ENCODE measurements around the gene PGAM1. TPM values are rescaled to one million over a fixed set of nuclear protein-coding genes. Genes with fewer than 3 reads are reported as not detected.

Gene PGAM1
- total RNA-seq, 2 experiments from 2014 or later, result 50.7 to 55.5 TPM

- Histone ChIP-seq H3K27ac (ENCODE audit: low read depth in 1 of 2, low read length in 2 of 2) (no peak overlapping the region), H3K9me3 (ENCODE audit: control insufficient read depth in 1 of 2, insufficient read depth in 1 of 2, low read length in 2 of 2) (no peaks in the 10 kb centered on the region), H3K36me3 (ENCODE audit: insufficient read depth, low read length) (peaks cover 81% of the 10 kb centered on the region), H3K27me3 (ENCODE audit: control insufficient read depth in 1 of 2, insufficient read depth in 2 of 2, low read length in 2 of 2) (no peaks in the 10 kb centered on the region), H3K4me3 (ENCODE audit: low read length) (no peak overlapping the region), H3K4me1 (ENCODE audit: insufficient read depth, low read length) (peaks cover under 1% of the 10 kb centered on the region)
- DNase-seq, result no peak
- Mint-ChIP-seq H3K27me3 (no peaks in the 10 kb centered on the region), H3K9me3 (no peaks in the 10 kb centered on the region), H3K4me1 (ENCODE audit: low read depth) (peaks cover 3% of the 10 kb centered on the region), H3K4me3 (no peak overlapping the region), H3K27ac (peak overlapping the region; percentile 24), H3K36me3 (ENCODE audit: low read depth) (peaks cover 85% of the 10 kb centered on the region)
- intact Hi-C loops (cut with DNase I, micrococcal nuclease), result no loop called here
- TF ChIP-seq, protein P1, sequence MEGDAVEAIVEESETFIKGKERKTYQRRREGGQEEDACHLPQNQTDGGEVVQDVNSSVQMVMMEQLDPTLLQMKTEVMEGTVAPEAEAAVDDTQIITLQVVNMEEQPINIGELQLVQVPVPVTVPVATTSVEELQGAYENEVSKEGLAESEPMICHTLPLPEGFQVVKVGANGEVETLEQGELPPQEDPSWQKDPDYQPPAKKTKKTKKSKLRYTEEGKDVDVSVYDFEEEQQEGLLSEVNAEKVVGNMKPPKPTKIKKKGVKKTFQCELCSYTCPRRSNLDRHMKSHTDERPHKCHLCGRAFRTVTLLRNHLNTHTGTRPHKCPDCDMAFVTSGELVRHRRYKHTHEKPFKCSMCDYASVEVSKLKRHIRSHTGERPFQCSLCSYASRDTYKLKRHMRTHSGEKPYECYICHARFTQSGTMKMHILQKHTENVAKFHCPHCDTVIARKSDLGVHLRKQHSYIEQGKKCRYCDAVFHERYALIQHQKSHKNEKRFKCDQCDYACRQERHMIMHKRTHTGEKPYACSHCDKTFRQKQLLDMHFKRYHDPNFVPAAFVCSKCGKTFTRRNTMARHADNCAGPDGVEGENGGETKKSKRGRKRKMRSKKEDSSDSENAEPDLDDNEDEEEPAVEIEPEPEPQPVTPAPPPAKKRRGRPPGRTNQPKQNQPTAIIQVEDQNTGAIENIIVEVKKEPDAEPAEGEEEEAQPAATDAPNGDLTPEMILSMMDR (IDR thresholded peaks at IDR 0.05), result no peak
- ChIA-PET CTCF (interaction anchor here (1.0 kb wide), 1 partner anchor 33 kb away, joined by 3 read pairs; the partner anchor contains the start of gene RRP12), POLR2A (interaction anchor here (1.0 to 1.2 kb wide), 2 partner anchors 11 to 33 kb away, joined by 4 to 6 read pairs; partner anchors contain the start of gene RRP12)
- no peak for ATAC-seq (ENCODE audit: poor library complexity)
Measured at GRCh38 chr10:97434055-97434454, 8.1 kb downstream of the PGAM1 start.

- H3K9me3 ChIP-seq (ENCODE audit: control insufficient read depth in 1 of 2, insufficient read depth in 1 of 2, low read length in 2 of 2), result no peaks in the 10 kb centered on the region
- H3K4me3 Mint-ChIP-seq, result no peak overlapping the region
- ATAC-seq (ENCODE audit: poor library complexity), result no peak
- no peak for DNase-seq
- H3K9me3 Mint-ChIP-seq, result no peaks in the 10 kb centered on the region
- TF ChIP-seq, protein P1 (IDR thresholded peaks at IDR 0.05), result no peak
- H3K27ac ChIP-seq (ENCODE audit: low read depth in 1 of 2, low read length in 2 of 2), result no peak overlapping the region
- H3K27me3 ChIP-seq (ENCODE audit: control insufficient read depth in 1 of 2, insufficient read depth in 2 of 2, low read length in 2 of 2), result no peaks in the 10 kb centered on the region
- peaks cover 3% of the 10 kb centered on the region for H3K4me1 Mint-ChIP-seq (ENCODE audit: low read depth)
- peaks cover 82% of the 10 kb centered on the region for H3K36me3 ChIP-seq (ENCODE audit: insufficient read depth, low read length)
- intact Hi-C loops (cut with DNase I, micrococcal nuclease), result no loop called here
- no peaks in the 10 kb centered on the region for H3K4me1 ChIP-seq (ENCODE audit: insufficient read depth, low read length)
- ChIA-PET CTCF (interaction anchor here (1.0 kb wide), 1 partner anchor 33 kb away, joined by 3 read pairs; the partner anchor contains the start of gene RRP12), POLR2A (no interaction called here)
- H3K27ac Mint-ChIP-seq, result peak overlapping the region; percentile 24
- peaks cover 86% of the 10 kb centered on the region for H3K36me3 Mint-ChIP-seq (ENCODE audit: low read depth)
- no peak overlapping the region for H3K4me3 ChIP-seq (ENCODE audit: low read length)
- no peaks in the 10 kb centered on the region for H3K27me3 Mint-ChIP-seq
Measured at GRCh38 chr10:97434557-97434956, 8.6 kb downstream of the PGAM1 start.

- Histone ChIP-seq H3K9me3 (ENCODE audit: control insufficient read depth in 1 of 2, insufficient read depth in 1 of 2, low read length in 2 of 2) (no peaks in the 10 kb centered on the region), H3K36me3 (ENCODE audit: insufficient read depth, low read length) (peaks cover 81% of the 10 kb centered on the region), H3K4me1 (ENCODE audit: insufficient read depth, low read length) (no peaks in the 10 kb centered on the region), H3K27ac (ENCODE audit: low read depth in 1 of 2, low read length in 2 of 2) (no peak overlapping the region), H3K27me3 (ENCODE audit: control insufficient read depth in 1 of 2, insufficient read depth in 2 of 2, low read length in 2 of 2) (no peaks in the 10 kb centered on the region), H3K4me3 (ENCODE audit: low read length) (no peak overlapping the region)
- Mint-ChIP-seq H3K27ac (no peak overlapping the region), H3K9me3 (no peaks in the 10 kb centered on the region), H3K4me1 (ENCODE audit: low read depth) (peaks cover under 1% of the 10 kb centered on the region), H3K27me3 (no peaks in the 10 kb centered on the region), H3K36me3 (ENCODE audit: low read depth) (peaks cover 86% of the 10 kb centered on the region), H3K4me3 (no peak overlapping the region)
- ChIA-PET CTCF (interaction anchor here (0.6 kb wide), 1 partner anchor 60 kb away, joined by 3 read pairs; no protein-coding TSS in a partner anchor), POLR2A (no interaction called here)
- intact Hi-C loops (cut with DNase I, micrococcal nuclease), result no loop called here
- ATAC-seq (ENCODE audit: poor library complexity) (no peak), DNase-seq (no peak)
- TF ChIP-seq, protein P1 (IDR thresholded peaks at IDR 0.05), result no peak
Measured at GRCh38 chr10:97435211-97435610, 9.2 kb downstream of the PGAM1 start.
